Esophagus (tissue), 2 donors: Measurements from ENCODE around the gene BLOC1S4. TPM values are rescaled to one million over a fixed set of nuclear protein-coding genes. Genes with fewer than 3 reads are reported as not detected.

Source experiments
- H3K27ac ChIP-seq, 2 donors: one replicate each; pipeline ENCODE4 v1.5.1; 2013; ENCODE audit warnings: low read depth in 2 of 2, mild to moderate bottlenecking in 2 of 2, inconsistent platforms in 1 of 2, low read length in 1 of 2, moderate library complexity in 1 of 2
- H3K27me3 ChIP-seq, 2 donors: one replicate each; pipeline ENCODE4 v1.6.1; 2013; ENCODE audit warnings: low read length in 2 of 2, control low read depth in 1 of 2, mild to moderate bottlenecking in 1 of 2; ENCODE audit not compliant: insufficient read depth in 2 of 2, control insufficient read depth in 1 of 2
- H3K36me3 ChIP-seq, 2 donors: one replicate each; pipeline ENCODE4 v1.6.1; 2013; ENCODE audit warnings: low read length in 1 of 2; ENCODE audit not compliant: control insufficient read depth in 2 of 2, insufficient read depth in 2 of 2
- H3K4me1 ChIP-seq, 2 donors: one replicate each; pipeline ENCODE4 v1.6.1; 2013; ENCODE audit warnings: low read length in 1 of 2; ENCODE audit not compliant: control insufficient read depth in 2 of 2, insufficient read depth in 2 of 2
- H3K4me3 ChIP-seq, 2 donors: one replicate each; pipeline ENCODE4 v1.5.1; 2013; ENCODE audit warnings: low read length in 2 of 2, mild to moderate bottlenecking in 2 of 2, low read depth in 1 of 2, moderate library complexity in 1 of 2
- H3K9me3 ChIP-seq, 2 donors: one replicate each; pipeline ENCODE4 v1.6.1; 2013; ENCODE audit warnings: mild to moderate bottlenecking in 2 of 2, low read depth in 1 of 2, low read length in 1 of 2, moderate library complexity in 1 of 2; ENCODE audit not compliant: control insufficient read depth in 2 of 2, insufficient read depth in 1 of 2
- WGBS, 2 donors: extraction: QIAGEN DNeasy Blood & Tissue Kit; methylation state at CpG; one replicate each; pipeline ENCODE4 v1.1.7; 2013; 5-methylcytosine and 5-hydroxymethylcytosine counted together
- polyA plus RNA-seq, 2 donors: library from polyadenylated mRNA; stranded (reverse); fragments of 200-250 nt; gene quantifications; one replicate each; pipeline ENCODE4 v1.2.3, GENCODE V29; 2013
- donor health status: healthy with polysubstance abuse.
- donor health status: Bipolar disorder and iron deficiency.

Gene BLOC1S4
- polyA plus RNA-seq, 2 donors, result 5.4 to 9.9 TPM

- Histone ChIP-seq H3K9me3 (peaks cover 0 to 2% of the 10 kb centered on the region in 2 donors), H3K27ac (peak overlapping the region; percentile 83 to 95), H3K36me3 (no peaks in the 10 kb centered on the region), H3K4me1 (peaks cover 16 to 33% of the 10 kb centered on the region in 2 donors), H3K4me3 (peak overlapping the region in 1 of 2 donors; percentile 23), H3K27me3 (no peaks in the 10 kb centered on the region)
- 60 to 71% methylated on average over 15 of the region's 15 CpGs for WGBS, 2 donors
These were observed 26.4 kb upstream of the BLOC1S4 start for GRCh38 chr4:6689506-6689960.

GRCh38 chr4:6692379-6692778, 23.6 kb upstream of the BLOC1S4 start:
- Histone ChIP-seq H3K36me3 (no peaks in the 10 kb centered on the region), H3K9me3 (peaks cover 0 to 2% of the 10 kb centered on the region in 2 donors), H3K4me1 (peaks cover 16 to 42% of the 10 kb centered on the region in 2 donors), H3K27ac (peak overlapping the region; percentile 68 to 84), H3K4me3 (no peak overlapping the region), H3K27me3 (no peaks in the 10 kb centered on the region)
- WGBS, 2 donors, result 86 to 89% methylated on average over 8 of the region's 8 CpGs

- Histone ChIP-seq H3K4me3 (peak overlapping the region in 1 of 2 donors; percentile 49), H3K27me3 (no peaks in the 10 kb centered on the region), H3K9me3 (peaks cover 0 to 2% of the 10 kb centered on the region in 2 donors), H3K4me1 (peaks cover 16 to 40% of the 10 kb centered on the region in 2 donors), H3K27ac (peak overlapping the region; percentile 68 to 84), H3K36me3 (no peaks in the 10 kb centered on the region)
- WGBS, 2 donors, result 70 to 72% methylated on average over 3 of the region's 3 CpGs
These were observed 23.2 kb upstream of the BLOC1S4 start for GRCh38 chr4:6692806-6693205.

- Histone ChIP-seq H3K4me1 (peaks cover 10 to 38% of the 10 kb centered on the region in 2 donors), H3K4me3 (peak within 1 kb of the TSS; percentile 32 to 49), H3K27ac (peak within 1 kb of the TSS; percentile 68 to 84), H3K27me3 (no peaks in the 10 kb centered on the region), H3K9me3 (peaks cover 0 to 2% of the 10 kb centered on the region in 2 donors), H3K36me3 (no peaks in the 10 kb centered on the region)
- 77% methylated on average over 29 of the region's 29 CpGs for WGBS, 2 donors
These were observed 22.5 kb upstream of the BLOC1S4 start, which contains the start of gene S100P for GRCh38 chr4:6693231-6694176. Gene S100P (plus strand): TSS chr4:6693878. CDS start chr4:6693933, 55 bp downstream.

- peak overlapping the region; percentile 32 to 49 for H3K4me3 ChIP-seq
These were observed 21.6 kb upstream of the BLOC1S4 start for GRCh38 chr4:6694177-6694901.

GRCh38 chr4:6695660-6696610, 20.0 kb upstream of the BLOC1S4 start:
- Histone ChIP-seq H3K9me3 (peaks cover 0 to 2% of the 10 kb centered on the region in 2 donors), H3K4me1 (peaks cover 9 to 21% of the 10 kb centered on the region in 2 donors), H3K27ac (peak overlapping the region; percentile 68 to 89), H3K4me3 (peak overlapping the region in 1 of 2 donors; percentile 49), H3K27me3 (no peaks in the 10 kb centered on the region), H3K36me3 (peaks cover 0 to 3% of the 10 kb centered on the region in 2 donors)
- WGBS, 2 donors, result 47 to 48% methylated on average over 18 of the region's 18 CpGs

More at GRCh38 chr4:6694177-6694901, 21.6 kb upstream of the BLOC1S4 start:
- no peaks in the 10 kb centered on the region for H3K27me3 ChIP-seq
- H3K27ac ChIP-seq, result peak overlapping the region in 1 of 2 donors; percentile 84
- H3K36me3 ChIP-seq, result no peaks in the 10 kb centered on the region
- WGBS, 2 donors, result 70% methylated on average over 16 of the region's 16 CpGs
- peaks cover 9 to 32% of the 10 kb centered on the region in 2 donors for H3K4me1 ChIP-seq
- H3K9me3 ChIP-seq, result peaks cover 0 to 2% of the 10 kb centered on the region in 2 donors

GRCh38 chr4:6696611-6697010, 19.4 kb upstream of the BLOC1S4 start:
- 49 to 56% methylated on average over 8 of the region's 8 CpGs for WGBS, 2 donors
- Histone ChIP-seq H3K4me1 (peaks cover 9 to 21% of the 10 kb centered on the region in 2 donors), H3K4me3 (peak overlapping the region in 1 of 2 donors; percentile 49), H3K27ac (peak overlapping the region; percentile 68 to 89), H3K27me3 (no peaks in the 10 kb centered on the region), H3K36me3 (peaks cover 0 to 6% of the 10 kb centered on the region in 2 donors), H3K9me3 (peaks cover 0 to 2% of the 10 kb centered on the region in 2 donors)

- peaks cover 0 to 2% of the 10 kb centered on the region in 2 donors for H3K9me3 ChIP-seq
- peaks cover 9 to 21% of the 10 kb centered on the region in 2 donors for H3K4me1 ChIP-seq
- WGBS, 2 donors, result 91 to 94% methylated on average over 6 of the region's 6 CpGs
- no peaks in the 10 kb centered on the region for H3K27me3 ChIP-seq
- peaks cover 0 to 6% of the 10 kb centered on the region in 2 donors for H3K36me3 ChIP-seq
- peak overlapping the region; percentile 68 to 77 for H3K27ac ChIP-seq
- H3K4me3 ChIP-seq, result no peak overlapping the region
These were observed 18.8 kb upstream of the BLOC1S4 start for GRCh38 chr4:6697131-6697530.
